Keratinocyte (primary cell): Measurements from ENCODE around the gene EXT2. TPM values are rescaled to one million over a fixed set of nuclear protein-coding genes. Genes with fewer than 3 reads are reported as not detected.

Experiments
- DNase-seq: peaks from one replicate; pipeline ENCODE4 v3.0.0-alpha.2; 2011; ENCODE audit warnings: low read depth, missing footprints, low spot score
- FAIRE-seq: peaks from 2 replicates; lab custom pipeline; 2011; peaks lifted over from hg19 to GRCh38; lab: Jason Lieb, UNC
- H2AFZ ChIP-seq: 2 replicates; pipeline ENCODE4 v1.6.0; 2012; ENCODE audit warnings: low read length, control low read depth, inconsistent platforms; ENCODE audit not compliant: control insufficient read depth
- H3K27ac ChIP-seq: 2 replicates; pipeline ENCODE4 v1.5.1; 2011; ENCODE audit warnings: low read length; ENCODE audit not compliant: control insufficient read depth, insufficient read depth
- H3K27me3 ChIP-seq: 3 replicates; pipeline ENCODE4 v1.6.0; 2011; ENCODE audit warnings: low read length; ENCODE audit not compliant: control insufficient read depth, insufficient read depth; ENCODE audit errors: extremely low read depth
- H3K36me3 ChIP-seq, 2 experiments: 2 replicates in 1 of 2; 3 replicates in 1 of 2; pipeline ENCODE4 v1.5.1; 2011; ENCODE audit warnings: low read length in 2 of 2, mild to moderate bottlenecking in 1 of 2; ENCODE audit not compliant: control insufficient read depth in 2 of 2, insufficient read depth in 2 of 2; ENCODE audit errors: extremely low read depth in 1 of 2
- H3K4me1 ChIP-seq: 3 replicates; pipeline ENCODE4 v1.5.1; 2011; ENCODE audit warnings: low read length; ENCODE audit not compliant: control insufficient read depth, insufficient read depth; ENCODE audit errors: extremely low read depth
- H3K4me2 ChIP-seq: 3 replicates; pipeline ENCODE4 v1.6.0; 2011; ENCODE audit warnings: low read depth, low read length; ENCODE audit not compliant: control insufficient read depth, insufficient read depth; ENCODE audit errors: extremely low read depth
- H3K4me3 ChIP-seq, 3 experiments: fragments of 200-600 bp in 1 of 3; sonication (generic) in 1 of 3; 2 replicates in 2 of 3; 3 replicates in 1 of 3; pipeline ENCODE4 v1.5.1; 2011 to 2016; ENCODE audit warnings: low read length in 3 of 3, mild to moderate bottlenecking in 3 of 3, control low read depth in 2 of 3, inconsistent platforms in 1 of 3, low read depth in 1 of 3, mixed read lengths in 1 of 3, mixed run types in 1 of 3, moderate library complexity in 1 of 3; ENCODE audit not compliant: control insufficient read depth in 2 of 3, insufficient read depth in 2 of 3; ENCODE audit errors: extremely low read depth in 1 of 3
- H3K79me2 ChIP-seq: 2 replicates; pipeline ENCODE4 v1.6.0; 2012; ENCODE audit warnings: low read length; ENCODE audit not compliant: control insufficient read depth, insufficient read depth
- H3K9ac ChIP-seq: 3 replicates; pipeline ENCODE4 v1.6.0; 2011; ENCODE audit warnings: low read length; ENCODE audit not compliant: control insufficient read depth, insufficient read depth; ENCODE audit errors: extremely low read depth
- H3K9me1 ChIP-seq: 3 replicates; pipeline ENCODE4 v1.6.0; 2011; ENCODE audit warnings: low read length; ENCODE audit not compliant: control insufficient read depth, insufficient read depth; ENCODE audit errors: extremely low read depth
- H3K9me3 ChIP-seq: 2 replicates; pipeline ENCODE4 v1.5.1; 2012; ENCODE audit warnings: low read depth, low read length; ENCODE audit not compliant: control insufficient read depth
- H4K20me1 ChIP-seq: 3 replicates; pipeline ENCODE4 v1.6.0; 2011; ENCODE audit warnings: low read length; ENCODE audit not compliant: control insufficient read depth, insufficient read depth; ENCODE audit errors: extremely low read depth
- CTCF ChIP-seq, 3 experiments: IDR thresholded peaks in 1 of 3; conservative IDR thresholded peaks in 1 of 3; optimal IDR thresholded peaks in 1 of 3; 2 replicates in 2 of 3; 3 replicates in 1 of 3; pipeline versions ENCODE3 to v1.5.1; 2011; ENCODE audit warnings: low read length in 3 of 3, mild to moderate bottlenecking in 3 of 3, moderate library complexity in 2 of 3, control low read depth in 1 of 3, inconsistent platforms in 1 of 3; ENCODE audit not compliant: insufficient read depth in 2 of 3; ENCODE audit errors: extremely low read depth in 1 of 3
- EZH2 ChIP-seq: IDR thresholded peaks from one replicate; pipeline ENCODE4 v1.6.1; 2012; ENCODE audit warnings: inconsistent platforms, mild to moderate bottlenecking, low read length, moderate library complexity
- dilution Hi-C: fragments of 300-500 bp; cut with MboI; formaldehyde crosslinking; loops from one replicate; pipeline ENCODE4 v1.7.0; 2020; ENCODE audit warnings: low sequenced_read_pairs; ENCODE audit not compliant: extremely low pct_ligation_motif_present
- polyA plus RNA-seq, 5 experiments: library from polyadenylated mRNA; depleted of rRNA in 3 of 5; stranded (reverse) in 3 of 5; stranded (forward) in 1 of 5; unstranded in 1 of 5; fragments of >200 nt; gene quantifications; 1 replicate in 1 of 5; 2 replicates in 3 of 5; 3 replicates in 1 of 5; pipeline versions ENCODE4 v1.2.1 to v1.2.3, GENCODE V29; 2011 to 2012; ENCODE audit warnings: missing spikeins in 2 of 5, low read depth in 1 of 5, low replicate concordance in 1 of 5

EXT2 gene
- polyA plus RNA-seq, 1 donor (not counting 4 experiments of a cell fraction or from before 2014, with no cell fraction given) = 148 TPM

- Histone ChIP-seq H3K9me1 (no peaks in the 10 kb centered on the region), H2AFZ (no peak overlapping the region), H3K4me2 (no peak overlapping the region), H3K79me2 (no peaks in the 10 kb centered on the region), H3K36me3 (no peaks in the 10 kb centered on the region), H3K27me3 (no peaks in the 10 kb centered on the region), H3K4me1 (no peaks in the 10 kb centered on the region), H3K4me3 (no peak overlapping the region), H3K9ac (no peak overlapping the region), H3K9me3 (no peaks in the 10 kb centered on the region), H3K27ac (no peak overlapping the region), H4K20me1 (no peaks in the 10 kb centered on the region)
- FAIRE-seq = no peak
- dilution Hi-C loops = no loop called here
- no peak for DNase-seq
- TF ChIP-seq CTCF (optimal IDR thresholded peaks at IDR 0.05 in 1 of 3, IDR thresholded peaks at IDR 0.05 in 1 of 3, conservative IDR thresholded peaks at IDR 0.05 in 1 of 3; ENCODE audit: extremely low read depth in 1 of 3, insufficient read depth in 2 of 3, low read length in 3 of 3) (no peak), EZH2 (no peak)
Observed at GRCh38 chr11:44047298-44047697, 48.2 kb upstream of the EXT2 start.

DNA sequence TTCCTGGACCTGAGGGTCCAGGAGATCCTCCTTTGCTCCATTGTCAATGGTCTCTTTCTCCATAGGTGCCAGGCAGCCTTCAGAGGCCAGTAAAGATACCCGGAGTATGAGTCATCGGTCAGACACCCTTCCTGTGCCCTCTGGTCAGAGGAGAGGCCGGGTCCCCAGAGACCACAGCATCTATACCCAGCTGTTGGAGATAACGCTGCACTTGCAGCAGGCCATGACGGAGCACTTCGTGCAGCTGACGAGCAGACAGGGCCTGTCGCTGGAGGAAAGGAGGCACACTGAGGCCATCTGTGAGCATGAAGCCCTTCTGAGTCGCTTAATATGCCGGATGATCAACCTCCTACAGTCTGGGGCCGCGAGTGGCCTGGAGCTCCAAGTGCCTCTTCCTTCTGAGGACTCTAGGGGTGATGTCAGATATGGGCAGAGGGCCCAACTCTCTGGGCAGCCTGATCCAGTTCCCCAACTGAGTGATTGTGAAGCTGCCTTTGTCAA, 47.5 kb upstream of the EXT2 start, which contains the start of gene ACCSL:
ACCSL (plus strand) TSS at position 51 of the 501 bp plus-strand sequence; CDS start at position 107, 56 bp downstream.
- H2AFZ ChIP-seq = no peak within 1 kb of the TSS
- no peak for TF ChIP-seq CTCF (optimal IDR thresholded peaks at IDR 0.05 in 1 of 3, IDR thresholded peaks at IDR 0.05 in 1 of 3, conservative IDR thresholded peaks at IDR 0.05 in 1 of 3; ENCODE audit: extremely low read depth in 1 of 3, insufficient read depth in 2 of 3, low read length in 3 of 3)
- no peak for TF ChIP-seq EZH2
- dilution Hi-C loops = no loop called here
- no peaks in the 10 kb centered on the region for H3K36me3 ChIP-seq
- H3K4me2 ChIP-seq = no peak within 1 kb of the TSS
- no peak within 1 kb of the TSS for H3K9ac ChIP-seq
- H3K79me2 ChIP-seq = no peaks in the 10 kb centered on the region
- no peaks in the 10 kb centered on the region for H3K9me3 ChIP-seq
- no peaks in the 10 kb centered on the region for H3K9me1 ChIP-seq
- FAIRE-seq = no peak
- no peaks in the 10 kb centered on the region for H4K20me1 ChIP-seq
- H3K4me3 ChIP-seq = no peak within 1 kb of the TSS
- no peaks in the 10 kb centered on the region for H3K4me1 ChIP-seq
- peaks cover 4% of the 10 kb centered on the region for H3K27me3 ChIP-seq
- no peak within 1 kb of the TSS for H3K27ac ChIP-seq
- no peak for DNase-seq
